A549 treated with RU486 at 1 μM for 4 hours (cell line): ENCODE data around the gene RAB3A. TPM values are rescaled to one million over a fixed set of nuclear protein-coding genes. Genes with fewer than 3 reads are reported as not detected.

ENCODE experiments used
- total RNA-seq: library from RNA; stranded (reverse); fragments of 200-300 nt; extraction: Qiagen RNA extraction; gene quantifications from 5 replicates; pipeline ENCODE4 v1.2.3, GENCODE V29; 2022; ENCODE audit warnings: low read depth

RAB3A gene, protein sequence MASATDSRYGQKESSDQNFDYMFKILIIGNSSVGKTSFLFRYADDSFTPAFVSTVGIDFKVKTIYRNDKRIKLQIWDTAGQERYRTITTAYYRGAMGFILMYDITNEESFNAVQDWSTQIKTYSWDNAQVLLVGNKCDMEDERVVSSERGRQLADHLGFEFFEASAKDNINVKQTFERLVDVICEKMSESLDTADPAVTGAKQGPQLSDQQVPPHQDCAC
- total RNA-seq: 0.53 to 1.1 TPM (median 0.57 TPM) in 5 replicates

DNA sequence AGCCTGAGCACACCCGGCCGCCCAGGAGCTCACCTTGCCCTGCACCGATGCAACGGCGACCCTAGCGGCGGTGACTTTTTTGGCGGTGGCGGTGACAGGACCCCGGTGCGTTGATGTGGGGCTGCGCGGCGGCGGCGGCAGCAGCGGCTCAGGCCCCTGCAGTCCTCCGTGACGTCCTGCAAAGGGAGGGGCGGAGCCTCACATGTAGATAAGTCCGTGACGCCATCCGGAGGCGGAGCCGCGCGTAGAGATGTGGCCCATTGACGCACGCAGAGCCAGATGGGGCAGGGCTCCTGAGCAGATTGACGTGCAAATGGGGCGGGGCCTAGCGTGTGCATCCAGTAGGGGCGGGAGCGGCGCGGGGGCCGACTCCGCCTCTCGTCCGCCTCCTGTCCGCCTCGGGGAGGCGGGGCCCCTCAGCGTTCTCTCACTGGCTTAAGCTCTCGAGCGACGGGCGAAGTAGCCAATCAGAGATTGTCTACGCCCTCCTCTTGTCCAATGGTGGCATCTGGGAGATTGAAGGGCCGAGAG is at the start of gene RAB3A:
RAB3A (minus strand) TSS at position 180 of the 531 bp plus-strand sequence. CDS start 1,302 bp downstream, outside the sequence.

DNA sequence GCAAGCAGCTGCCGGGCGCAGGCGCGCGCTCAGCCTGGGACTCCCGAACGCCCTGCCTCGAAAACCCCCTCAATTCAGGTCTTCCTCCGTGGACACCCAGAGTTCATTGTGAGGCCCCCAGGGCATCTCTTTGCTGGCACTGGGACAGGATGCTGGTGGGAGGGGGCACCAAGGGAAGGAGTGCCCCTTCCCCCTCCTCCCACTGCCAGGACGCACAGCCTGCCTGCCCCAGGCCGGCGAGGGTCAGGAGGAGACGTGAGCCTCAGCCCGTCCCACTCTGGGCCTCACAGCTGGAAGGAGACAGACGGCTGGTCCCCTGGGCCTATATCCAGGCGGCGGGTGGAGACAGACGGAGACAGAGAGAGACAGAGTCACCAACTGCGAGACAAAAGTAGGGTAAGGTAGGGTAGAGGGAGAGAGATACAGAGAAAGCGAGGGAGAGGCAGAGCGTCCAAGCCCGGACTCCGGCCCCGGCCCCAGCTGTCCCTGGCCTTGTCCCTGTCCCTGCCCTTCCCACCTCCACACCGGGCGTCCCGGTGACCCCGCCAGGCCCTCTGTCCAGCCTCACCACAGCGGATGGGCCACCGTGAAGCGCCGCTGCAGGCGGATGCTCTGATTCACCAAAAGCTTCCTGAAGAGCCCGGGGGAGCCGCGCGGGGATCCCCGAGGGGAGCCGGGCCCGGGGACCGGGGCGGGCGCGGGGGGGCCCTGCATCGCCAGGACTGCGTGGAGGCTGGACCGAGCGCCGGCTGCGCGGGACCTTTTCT is 22.0 kb upstream of the RAB3A start, which contains the start of gene PDE4C:
PDE4C (minus strand) TSS at position 737 of the 767 bp plus-strand sequence; CDS start at position 714, 23 bp downstream.

DNA sequence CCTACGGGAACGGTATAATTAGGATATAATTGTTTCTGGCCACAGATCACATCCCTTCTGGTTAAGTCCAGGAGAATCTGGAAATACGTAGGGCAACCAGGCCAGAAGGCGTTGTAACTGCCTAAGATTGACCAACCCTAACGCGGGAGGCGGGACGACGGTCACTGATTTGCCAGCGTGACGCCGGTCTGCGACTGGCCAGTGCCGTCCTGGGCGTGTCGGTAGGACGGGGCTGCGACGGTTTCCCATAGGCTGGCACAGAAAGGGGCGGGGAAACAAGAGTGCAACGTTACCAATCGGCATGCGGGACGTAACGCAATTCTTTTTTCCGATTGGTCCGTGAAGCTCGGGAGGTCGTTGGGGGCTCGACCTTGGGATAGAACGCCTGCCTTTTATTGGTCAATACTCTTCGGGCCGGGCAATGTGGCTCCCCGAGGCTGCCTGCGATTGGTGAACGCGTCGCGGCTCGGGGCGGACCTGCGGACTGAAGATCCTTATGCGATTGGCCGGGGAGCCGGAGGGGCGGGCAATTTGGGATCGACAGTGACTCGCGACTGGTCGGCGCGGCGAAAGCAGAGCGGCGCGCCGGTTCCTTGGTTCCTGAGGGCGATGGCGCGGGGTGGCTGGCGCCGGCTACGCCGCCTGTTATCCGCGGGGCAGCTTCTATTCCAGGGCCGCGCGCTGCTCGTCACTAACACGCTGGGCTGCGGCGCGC is 11.0 kb downstream of the RAB3A start, which contains the start of gene MPV17L2:
MPV17L2 (plus strand) TSS at position 546 of the 715 bp plus-strand sequence; CDS start at position 610, 64 bp downstream.

DNA sequence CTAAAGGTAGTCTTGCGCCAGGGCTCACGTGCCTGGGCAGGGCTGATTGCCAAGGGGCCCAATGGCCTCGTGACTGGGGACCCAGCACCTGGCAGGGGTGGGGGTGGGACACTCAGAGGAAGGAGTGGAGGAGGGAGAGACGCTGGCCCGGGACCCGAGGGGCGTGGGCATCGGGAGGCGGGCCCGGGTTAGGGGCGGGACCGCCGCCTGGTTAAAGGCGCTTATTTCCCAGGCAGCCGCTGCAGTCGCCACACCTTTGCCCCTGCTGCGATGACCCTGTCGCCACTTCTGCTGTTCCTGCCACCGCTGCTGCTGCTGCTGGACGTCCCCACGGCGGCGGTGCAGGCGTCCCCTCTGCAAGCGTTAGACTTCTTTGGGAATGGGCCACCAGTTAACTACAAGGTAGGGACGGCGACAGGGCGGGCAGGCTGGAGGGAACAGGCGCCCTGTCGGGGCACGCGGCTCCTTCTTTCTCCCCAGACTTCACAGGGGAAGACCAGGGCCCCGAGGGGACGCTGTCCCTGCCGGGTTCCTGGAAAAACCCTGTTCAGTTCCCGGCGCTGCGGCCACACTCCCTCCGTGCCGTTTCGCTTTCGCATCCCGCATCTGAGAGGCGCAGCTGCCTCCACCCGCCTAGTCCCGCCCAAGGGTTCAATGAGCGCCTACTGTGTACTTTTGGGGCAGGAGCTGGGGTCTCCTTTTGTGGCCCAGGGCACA is 30.1 kb downstream of the RAB3A start, which contains the start of gene IFI30:
IFI30 (plus strand) TSS at position 242 of the 717 bp plus-strand sequence; CDS start at position 271, 29 bp downstream.

DNA sequence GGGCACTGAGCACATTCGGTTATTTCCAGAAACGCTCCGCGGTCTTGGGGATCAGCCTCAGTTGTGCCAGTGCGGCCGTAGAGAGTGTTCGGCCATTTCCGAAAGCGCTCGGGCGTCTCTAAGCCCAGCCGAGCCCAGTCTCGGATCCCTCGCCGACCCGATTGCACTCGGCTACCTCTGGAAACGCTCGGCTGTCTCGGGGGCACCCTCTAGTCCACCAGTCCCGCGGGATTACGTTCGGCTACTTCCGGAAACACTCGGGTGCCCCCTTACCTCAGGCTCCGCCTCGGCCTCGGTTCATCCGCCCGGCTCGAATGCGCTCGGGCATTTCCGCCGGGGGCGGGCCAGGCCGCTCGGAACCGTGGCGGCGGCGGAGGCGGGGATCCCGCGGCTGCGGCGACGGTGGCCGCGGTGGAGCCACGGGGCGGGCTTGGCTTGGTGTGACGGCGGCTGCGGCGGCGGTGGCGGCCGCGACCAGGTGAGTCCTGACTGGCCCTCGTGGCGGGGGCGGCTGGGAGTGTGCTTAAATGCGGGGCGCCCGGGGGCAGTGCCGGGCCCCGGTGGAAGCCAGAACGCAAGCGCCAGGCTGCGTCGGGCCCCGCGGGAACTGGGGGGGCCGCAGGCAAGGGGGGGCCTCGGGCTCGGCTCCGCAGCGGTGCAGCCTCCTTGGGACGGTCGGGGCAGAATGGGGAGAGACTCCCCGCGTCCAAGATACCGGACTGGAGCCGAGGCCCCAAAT is 50.9 kb downstream of the RAB3A start, which contains the start of gene PIK3R2:
PIK3R2 (plus strand) TSS at position 347 of the 739 bp plus-strand sequence. CDS start 2,717 bp downstream, outside the sequence.

Other genes with a start within 250 kb of the RAB3A start
- 0.38 to 0.98 TPM (median 0.47 TPM) in 5 replicates for gene KCNN1, start 236.9 kb downstream of the RAB3A start, total RNA-seq
- 18.4 to 28.5 TPM (median 27.6 TPM) in 5 replicates for gene ARRDC2, start 195.9 kb downstream of the RAB3A start, total RNA-seq
- not detected in 5 replicates for gene IL12RB1, start 117.1 kb downstream of the RAB3A start, total RNA-seq
- 1.6 to 2.2 TPM (median 1.8 TPM) in 5 replicates for gene MAST3, start 106.3 kb downstream of the RAB3A start, total RNA-seq
- 3.0 to 13.4 TPM (median 9.3 TPM) in 5 replicates for gene PIK3R2, start 50.9 kb downstream of the RAB3A start, total RNA-seq
- 10.4 to 22.0 TPM (median 15.3 TPM) in 5 replicates for gene IFI30, start 30.2 kb downstream of the RAB3A start, total RNA-seq
- 9.0 to 13.3 TPM (median 10.7 TPM) in 5 replicates for gene MPV17L2, start 10.8 kb downstream of the RAB3A start, total RNA-seq
- gene PDE4C, start 22.4 kb upstream of the RAB3A start, total RNA-seq: 0.27 to 0.50 TPM in 2 of 5 replicates, not detected in the others
- 0.32 to 0.49 TPM (median 0.40 TPM) in 5 replicates for gene IQCN, start 70.4 kb upstream of the RAB3A start, total RNA-seq
- gene JUND, start 77.6 kb upstream of the RAB3A start, total RNA-seq: 35.1 to 63.5 TPM (median 51.7 TPM) in 5 replicates
- 228 to 256 TPM (median 239 TPM) in 5 replicates for gene LSM4, start 119.0 kb upstream of the RAB3A start, total RNA-seq
- gene PGPEP1, start 136.6 kb upstream of the RAB3A start, total RNA-seq: 2.6 to 3.1 TPM (median 2.6 TPM) in 5 replicates
- gene GDF15, start 182.1 kb upstream of the RAB3A start, total RNA-seq: 30.3 to 66.7 TPM (median 56.0 TPM) in 5 replicates
- gene LRRC25, start 193.6 kb upstream of the RAB3A start, total RNA-seq: not detected in 5 replicates
- 34.1 to 57.9 TPM (median 51.4 TPM) in 5 replicates for gene SSBP4, start 215.4 kb upstream of the RAB3A start, total RNA-seq
- 27.1 to 47.3 TPM (median 45.2 TPM) in 5 replicates for gene ISYNA1, start 234.1 kb upstream of the RAB3A start, total RNA-seq